GM18498 (cell line): ENCODE data around the gene DUOX2.
A peak's percentile ranks its signal among the peaks of the same experiment; 100 is the strongest.
"Not testable (repeated sequence)": the region's sequence is repeated elsewhere in the genome, so short reads cannot be mapped to it uniquely, and the experiment has no call there.

Source experiments
- ATAC-seq: cut with Tn5 transposase; IDR thresholded peaks from one replicate; pipeline ENCODE4 v1.9.1; 2021; ENCODE audit warnings: mild to moderate bottlenecking, moderate library complexity; ENCODE audit not compliant: unreplicated experiment

The DUOX2 gene

GRCh38 chr15:45120081-45120972, 6.4 kb upstream of the DUOX2 start:
- no peak for ATAC-seq

GRCh38 chr15:45118996-45119395, 5.0 kb upstream of the DUOX2 start:
- ATAC-seq = no peak

- peak; percentile 95 for ATAC-seq
These were observed 4.2 kb upstream of the DUOX2 start for GRCh38 chr15:45118131-45118588.

GRCh38 chr15:45117308-45118130, 3.5 kb upstream of the DUOX2 start:
- peak; percentile 11 for ATAC-seq

- no peak for ATAC-seq
These were observed 2.7 kb upstream of the DUOX2 start for GRCh38 chr15:45116482-45117307.

- ATAC-seq = no peak
These were observed 2.1 kb upstream of the DUOX2 start for GRCh38 chr15:45116006-45116481.

GRCh38 chr15:45115312-45115820, 1.4 kb upstream of the DUOX2 start:
- no peak for ATAC-seq

GRCh38 chr15:45114751-45115085, 746 bp upstream of the DUOX2 start:
- no peak for ATAC-seq

GRCh38 chr15:45113380-45113990, 487 bp downstream of the DUOX2 start:
- ATAC-seq = no peak

GRCh38 chr15:45112591-45113379, 1.2 kb downstream of the DUOX2 start:
- ATAC-seq = no peak

- ATAC-seq = no peak
These were observed 1.8 kb downstream of the DUOX2 start for GRCh38 chr15:45112143-45112590.

GRCh38 chr15:45111390-45112142, 2.4 kb downstream of the DUOX2 start:
- ATAC-seq = no peak

- no peak for ATAC-seq
These were observed 3.6 kb downstream of the DUOX2 start for GRCh38 chr15:45110256-45110820.

GRCh38 chr15:45107941-45108630, 5.9 kb downstream of the DUOX2 start:
- no peak for ATAC-seq

- ATAC-seq = no peak
These were observed 7.8 kb downstream of the DUOX2 start for GRCh38 chr15:45106002-45106790.

GRCh38 chr15:45105586-45105985, 8.4 kb downstream of the DUOX2 start:
- ATAC-seq = no peak

- ATAC-seq = not testable (repeated sequence)
These were observed 9.8 kb downstream of the DUOX2 start for GRCh38 chr15:45104170-45104569.
